ENCODE measurements around the gene TBC1D10A. TPM values are rescaled to one million over a fixed set of nuclear protein-coding genes. Genes with fewer than 3 reads are reported as not detected.

Gene TBC1D10A
- total RNA-seq, 1 donor from 2014 or later: 32.7 TPM

GRCh38 chr22:30273711-30274436 is 52.9 kb downstream of the TBC1D10A start:
- peaks cover 5% of the 10 kb centered on the region for H3K36me3 Mint-ChIP-seq (ENCODE audit: low read depth, unreplicated experiment)
- FAIRE-seq (no peak), DNase-seq (ENCODE audit: low read depth) (no peak)
- peaks cover 9% of the 10 kb centered on the region for H3K27me3 Mint-ChIP-seq (ENCODE audit: low read depth, unreplicated experiment)
- no peaks in the 10 kb centered on the region for H3K9me3 Mint-ChIP-seq (ENCODE audit: unreplicated experiment)
- peaks cover 14% of the 10 kb centered on the region for H3K4me1 Mint-ChIP-seq (ENCODE audit: low read depth, unreplicated experiment)
- H3K4me2 ChIP-seq (ENCODE audit: low read length): no peak overlapping the region
- no peak overlapping the region for H3K9ac ChIP-seq (ENCODE audit: low read length)
- no peaks in the 10 kb centered on the region for H3K79me2 ChIP-seq (ENCODE audit: insufficient read depth, low read length)
- H3K27ac Mint-ChIP-seq (ENCODE audit: unreplicated experiment): no peak overlapping the region
- H3K27me3 ChIP-seq (ENCODE audit: insufficient read depth, low read length): no peaks in the 10 kb centered on the region
- H3K36me3 ChIP-seq (ENCODE audit: insufficient read depth, low read length): no peaks in the 10 kb centered on the region
- no peak overlapping the region for H2AFZ ChIP-seq (ENCODE audit: low read depth, low read length)
- H3K4me3 Mint-ChIP-seq (ENCODE audit: unreplicated experiment): no peak overlapping the region
- no peaks in the 10 kb centered on the region for H3K9me3 ChIP-seq (ENCODE audit: insufficient read depth, low read depth, low read length)
- H4K20me1 ChIP-seq (ENCODE audit: insufficient read depth, low read length): no peaks in the 10 kb centered on the region
- H3K4me1 ChIP-seq (ENCODE audit: insufficient read depth, low read length): peaks cover 18% of the 10 kb centered on the region
- H3K27ac ChIP-seq (ENCODE audit: low read depth, low read length): no peak overlapping the region
- H3K4me3 ChIP-seq (ENCODE audit: insufficient read depth, low read depth, low read length): no peak overlapping the region
- no peak for TF ChIP-seq CTCF (IDR thresholded peaks at IDR 0.05; ENCODE audit: insufficient read depth, low read depth, low read length)
- no peak for TF ChIP-seq EZH2 (IDR thresholded peaks at IDR 0.05; ENCODE audit: insufficient read depth, low read length)

GRCh38 chr22:30272781-30273601 is 53.8 kb downstream of the TBC1D10A start:
- peaks cover 5% of the 10 kb centered on the region for H3K36me3 Mint-ChIP-seq (ENCODE audit: low read depth, unreplicated experiment)
- no peaks in the 10 kb centered on the region for H3K9me3 ChIP-seq (ENCODE audit: insufficient read depth, low read depth, low read length)
- H3K4me3 ChIP-seq (ENCODE audit: insufficient read depth, low read depth, low read length): no peak overlapping the region
- no peak overlapping the region for H2AFZ ChIP-seq (ENCODE audit: low read depth, low read length)
- H4K20me1 ChIP-seq (ENCODE audit: insufficient read depth, low read length): no peaks in the 10 kb centered on the region
- FAIRE-seq (no peak), DNase-seq (ENCODE audit: low read depth) (no peak)
- TF ChIP-seq CTCF (IDR thresholded peaks at IDR 0.05; ENCODE audit: insufficient read depth, low read depth, low read length) (no peak), EZH2 (IDR thresholded peaks at IDR 0.05; ENCODE audit: insufficient read depth, low read length) (no peak)
- no peak overlapping the region for H3K9ac ChIP-seq (ENCODE audit: low read length)
- H3K4me1 Mint-ChIP-seq (ENCODE audit: low read depth, unreplicated experiment): peaks cover 14% of the 10 kb centered on the region
- H3K27me3 Mint-ChIP-seq (ENCODE audit: low read depth, unreplicated experiment): peaks cover 9% of the 10 kb centered on the region
- H3K36me3 ChIP-seq (ENCODE audit: insufficient read depth, low read length): no peaks in the 10 kb centered on the region
- no peak overlapping the region for H3K27ac ChIP-seq (ENCODE audit: low read depth, low read length)
- no peaks in the 10 kb centered on the region for H3K27me3 ChIP-seq (ENCODE audit: insufficient read depth, low read length)
- no peaks in the 10 kb centered on the region for H3K9me3 Mint-ChIP-seq (ENCODE audit: unreplicated experiment)
- H3K4me3 Mint-ChIP-seq (ENCODE audit: unreplicated experiment): no peak overlapping the region
- no peaks in the 10 kb centered on the region for H3K79me2 ChIP-seq (ENCODE audit: insufficient read depth, low read length)
- no peak overlapping the region for H3K4me2 ChIP-seq (ENCODE audit: low read length)
- peaks cover 13% of the 10 kb centered on the region for H3K4me1 ChIP-seq (ENCODE audit: insufficient read depth, low read length)
- H3K27ac Mint-ChIP-seq (ENCODE audit: unreplicated experiment): no peak overlapping the region

Measured in astrocyte (in vitro differentiated cells and primary cell).